IMR-90 (cell line): ENCODE data around the gene SYNE1.

Source experiments
- BHLHE40 ChIP-seq: fragments of 150-350 bp; IDR thresholded peaks from 2 replicates; pipeline ENCODE4 v1.6.1; 2016; ENCODE audit warnings: mild to moderate bottlenecking, low read depth, low read length
- POLR2A ChIP-seq: IDR thresholded peaks from 2 replicates; pipeline ENCODE4 v1.6.1; 2012; ENCODE audit warnings: mild to moderate bottlenecking, low read depth, low read length
- RCOR1 ChIP-seq: IDR thresholded peaks from 2 replicates; pipeline ENCODE4 v1.6.1; 2012; ENCODE audit warnings: mild to moderate bottlenecking, low read length, improper control_type of control experiment; ENCODE audit not compliant: insufficient replicate concordance
- RFX5 ChIP-seq: IDR thresholded peaks from 2 replicates; pipeline ENCODE4 v1.8.0; 2012; ENCODE audit warnings: low read depth, mild to moderate bottlenecking, low read length, moderate library complexity
- SMC3 ChIP-seq: fragments of 150-350 bp; IDR thresholded peaks from 2 replicates; pipeline ENCODE4 v1.6.1; 2016; ENCODE audit warnings: low read depth, mild to moderate bottlenecking, antibody characterized with exemption, low read length, moderate library complexity
- USF2 ChIP-seq: fragments of 150-350 bp; IDR thresholded peaks from 2 replicates; pipeline ENCODE4 v1.6.1; 2017; ENCODE audit warnings: mild to moderate bottlenecking, antibody characterized with exemption, low read length, low read depth
- TF ChIP-seq, protein P1 (sequence below): conservative IDR thresholded peaks from 2 replicates; pipeline ENCODE4 v1.5.1; 2012; ENCODE audit warnings: mild to moderate bottlenecking, low read depth, low read length, improper control_type of control experiment

DNA sequence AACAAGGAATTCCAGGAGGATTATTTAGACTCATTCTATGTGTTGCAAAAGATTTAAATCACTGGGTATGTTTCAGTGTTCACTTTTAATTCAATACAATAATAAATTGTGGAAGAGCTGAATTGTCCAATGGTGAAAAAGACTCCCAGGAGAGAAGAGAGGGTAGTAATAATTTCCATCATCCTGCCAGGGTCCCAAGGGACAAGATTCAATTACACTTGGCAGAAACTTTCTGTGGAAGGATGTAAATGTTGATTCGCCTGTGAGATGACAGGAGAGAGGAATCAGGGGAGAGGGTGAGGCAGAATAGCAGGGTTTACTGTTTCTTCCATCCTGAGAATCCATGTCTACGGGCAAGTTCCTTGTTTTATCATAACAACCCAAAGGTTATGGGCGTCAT is 487.0 kb downstream of the SYNE1 start:
- no peak for TF ChIP-seq SMC3
- no peak for TF ChIP-seq POLR2A
- TF ChIP-seq, protein P1, sequence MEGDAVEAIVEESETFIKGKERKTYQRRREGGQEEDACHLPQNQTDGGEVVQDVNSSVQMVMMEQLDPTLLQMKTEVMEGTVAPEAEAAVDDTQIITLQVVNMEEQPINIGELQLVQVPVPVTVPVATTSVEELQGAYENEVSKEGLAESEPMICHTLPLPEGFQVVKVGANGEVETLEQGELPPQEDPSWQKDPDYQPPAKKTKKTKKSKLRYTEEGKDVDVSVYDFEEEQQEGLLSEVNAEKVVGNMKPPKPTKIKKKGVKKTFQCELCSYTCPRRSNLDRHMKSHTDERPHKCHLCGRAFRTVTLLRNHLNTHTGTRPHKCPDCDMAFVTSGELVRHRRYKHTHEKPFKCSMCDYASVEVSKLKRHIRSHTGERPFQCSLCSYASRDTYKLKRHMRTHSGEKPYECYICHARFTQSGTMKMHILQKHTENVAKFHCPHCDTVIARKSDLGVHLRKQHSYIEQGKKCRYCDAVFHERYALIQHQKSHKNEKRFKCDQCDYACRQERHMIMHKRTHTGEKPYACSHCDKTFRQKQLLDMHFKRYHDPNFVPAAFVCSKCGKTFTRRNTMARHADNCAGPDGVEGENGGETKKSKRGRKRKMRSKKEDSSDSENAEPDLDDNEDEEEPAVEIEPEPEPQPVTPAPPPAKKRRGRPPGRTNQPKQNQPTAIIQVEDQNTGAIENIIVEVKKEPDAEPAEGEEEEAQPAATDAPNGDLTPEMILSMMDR: no peak
- TF ChIP-seq RFX5: no peak
- no peak for TF ChIP-seq RCOR1
- TF ChIP-seq USF2: no peak
- no peak for TF ChIP-seq BHLHE40
